LNCAP (cell line): ENCODE results near the gene OR1M1.

Source experiments
- CTCF ChIP-seq: fragments of 450-650 bp; IDR thresholded peaks from 2 replicates; pipeline ENCODE4 v1.5.1; 2017; ENCODE audit warnings: mild to moderate bottlenecking

The OR1M1 gene

GRCh38 chr19:9139609-9140158, 52.8 kb downstream of the OR1M1 start:
- no peak for TF ChIP-seq CTCF

GRCh38 chr19:9140159-9140874, 53.5 kb downstream of the OR1M1 start, which contains the start of gene ZNF317:
Gene ZNF317 (plus strand): TSS chr19:9140397. CDS start chr19:9156017, 15,620 bp downstream.
- no peak for TF ChIP-seq CTCF

GRCh38 chr19:9144920-9145319, 58.1 kb downstream of the OR1M1 start:
- TF ChIP-seq CTCF = no peak
